GM23248 (cell line): Measurements from ENCODE around the gene WDR70.

Source experiments
- EZH2 ChIP-seq: fragments of 200-600 bp; sonication (generic); IDR thresholded peaks from 2 replicates; pipeline ENCODE4 v1.6.1; 2018; ENCODE audit warnings: antibody characterized with exemption, mild to moderate bottlenecking; ENCODE audit not compliant: insufficient read depth, poor library complexity, severe bottlenecking
- EZH2phosphoT487 ChIP-seq: fragments of 200-600 bp; sonication (generic); IDR thresholded peaks from 2 replicates; pipeline ENCODE4 v1.6.1; 2018; ENCODE audit warnings: antibody characterized with exemption, moderate library complexity, mild to moderate bottlenecking, low read depth; ENCODE audit not compliant: insufficient read depth

GRCh38 chr5:37721447-37721871 is 342.3 kb downstream of the WDR70 start:
- TF ChIP-seq EZH2 (no peak), EZH2phosphoT487 (no peak)
